HG02623 (cell line): ENCODE results near the gene PUSL1.

Experiments used
- ATAC-seq: cut with Tn5 transposase; IDR thresholded peaks from one replicate; pipeline ENCODE4 v1.9.1; 2021; ENCODE audit warnings: moderate library complexity; ENCODE audit not compliant: unreplicated experiment

The PUSL1 gene, protein sequence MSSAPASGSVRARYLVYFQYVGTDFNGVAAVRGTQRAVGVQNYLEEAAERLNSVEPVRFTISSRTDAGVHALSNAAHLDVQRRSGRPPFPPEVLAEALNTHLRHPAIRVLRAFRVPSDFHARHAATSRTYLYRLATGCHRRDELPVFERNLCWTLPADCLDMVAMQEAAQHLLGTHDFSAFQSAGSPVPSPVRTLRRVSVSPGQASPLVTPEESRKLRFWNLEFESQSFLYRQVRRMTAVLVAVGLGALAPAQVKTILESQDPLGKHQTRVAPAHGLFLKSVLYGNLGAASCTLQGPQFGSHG

GRCh38 chr1:1307923-1308755 is at the start of gene PUSL1, which contains the start of gene ACAP3:
TSS of gene PUSL1 (plus strand) at chr1:1308597. CDS start at chr1:1308644, 47 bp downstream.
TSS of gene ACAP3 (minus strand) at chr1:1307930. CDS start at chr1:1307815, 115 bp downstream.
- peak; percentile 51 for ATAC-seq

GRCh38 chr1:1259119-1259488 is 49.3 kb upstream of the PUSL1 start:
- no peak for ATAC-seq

GRCh38 chr1:1259540-1259939 is 48.9 kb upstream of the PUSL1 start:
- ATAC-seq = no peak

DNA sequence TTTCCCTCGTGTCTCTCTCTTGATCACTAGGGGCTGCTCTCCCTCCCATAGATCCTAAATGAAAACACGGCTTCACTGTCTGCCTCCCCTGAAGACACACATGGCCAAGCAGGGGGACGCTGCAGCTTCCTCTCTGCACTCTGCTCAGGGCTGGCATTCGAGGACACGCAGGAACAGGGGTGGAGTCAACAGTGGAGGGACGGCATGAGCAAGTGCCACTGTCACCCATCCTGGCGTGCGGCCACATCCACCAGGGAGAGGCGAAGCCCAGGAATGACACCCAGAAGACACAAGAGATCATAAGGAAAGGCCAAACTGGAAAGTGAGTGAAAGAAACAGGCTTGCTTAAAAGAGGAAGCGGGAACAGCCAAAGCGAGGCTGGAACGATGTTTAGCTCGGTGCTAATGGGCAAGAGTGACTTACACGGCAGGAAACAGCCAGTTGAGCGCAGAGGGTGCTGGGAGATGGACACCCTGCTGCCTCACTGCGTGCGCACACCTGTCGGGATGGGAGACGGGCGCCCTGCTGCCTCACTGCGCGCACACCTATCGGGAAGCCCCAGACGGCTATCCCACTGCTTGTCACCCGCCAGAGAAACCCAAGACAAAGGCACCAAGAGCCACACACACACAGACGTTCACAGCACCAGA is 48.3 kb upstream of the PUSL1 start:
- ATAC-seq = no peak

- no peak for ATAC-seq
Measured at GRCh38 chr1:1260843-1261560, 47.4 kb upstream of the PUSL1 start.

- no peak for ATAC-seq
Measured at GRCh38 chr1:1262071-1262470, 46.3 kb upstream of the PUSL1 start.

GRCh38 chr1:1262758-1263157 is 45.6 kb upstream of the PUSL1 start:
- no peak for ATAC-seq

GRCh38 chr1:1264026-1264425 is 44.4 kb upstream of the PUSL1 start:
- ATAC-seq = no peak

- ATAC-seq = no peak
Measured at GRCh38 chr1:1264868-1265272, 43.5 kb upstream of the PUSL1 start.

GRCh38 chr1:1267488-1268283 is 40.7 kb upstream of the PUSL1 start:
- ATAC-seq = no peak

- no peak for ATAC-seq
Measured at GRCh38 chr1:1268284-1268682, 40.1 kb upstream of the PUSL1 start.

- no peak for ATAC-seq
Measured at GRCh38 chr1:1270813-1271212, 37.6 kb upstream of the PUSL1 start.

DNA sequence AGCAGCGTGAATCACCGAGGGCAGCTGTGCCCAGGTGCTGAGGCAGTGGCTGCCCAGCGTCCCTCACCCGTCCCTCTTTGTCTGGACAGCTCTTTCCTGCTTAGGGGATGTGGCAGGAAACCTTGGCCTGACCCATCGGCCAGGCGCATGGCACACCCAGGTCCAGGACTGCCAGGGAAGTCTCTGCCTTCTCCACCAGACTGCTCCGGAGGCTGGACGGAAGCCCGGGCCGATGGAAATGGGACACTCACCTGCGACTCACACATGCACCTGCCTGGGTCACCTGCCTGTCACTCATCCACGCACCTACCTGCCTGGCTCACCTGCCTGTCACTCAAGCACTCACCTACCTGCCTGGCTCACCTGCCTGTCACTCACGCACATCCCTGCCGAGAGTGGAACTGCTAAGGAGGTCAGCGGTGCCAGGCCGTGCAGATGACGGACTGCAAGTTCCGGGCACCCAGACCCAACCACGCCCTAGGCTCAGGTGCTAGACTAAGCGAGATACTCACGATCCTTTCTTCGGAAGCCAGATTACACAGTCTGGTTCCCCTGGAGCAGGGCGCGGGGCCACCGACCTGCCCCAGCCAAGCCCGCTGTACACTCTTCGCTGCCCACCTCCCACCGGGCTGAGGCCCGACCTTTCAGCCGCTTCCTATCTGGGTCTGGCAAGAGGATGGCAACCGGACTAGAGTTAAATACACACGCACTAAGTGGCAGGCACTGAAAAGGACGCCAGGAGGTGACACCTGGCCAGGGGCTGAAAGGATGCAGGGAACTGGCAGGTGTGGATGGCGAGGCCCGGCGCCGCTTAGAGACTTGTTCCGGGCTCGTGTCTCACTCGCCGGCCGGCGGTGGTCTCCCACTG is 35.8 kb upstream of the PUSL1 start:
- no peak for ATAC-seq

- peak; percentile 7 for ATAC-seq
Measured at GRCh38 chr1:1273209-1273511, 35.2 kb upstream of the PUSL1 start.

- ATAC-seq = peak; percentile 80
Measured at GRCh38 chr1:1273512-1274298, 34.7 kb upstream of the PUSL1 start, which contains the start of gene UBE2J2. TSS of gene UBE2J2 (minus strand) at chr1:1273854. CDS start at chr1:1267992, 5,862 bp downstream.

GRCh38 chr1:1274299-1274930 is 34.0 kb upstream of the PUSL1 start:
- no peak for ATAC-seq

DNA sequence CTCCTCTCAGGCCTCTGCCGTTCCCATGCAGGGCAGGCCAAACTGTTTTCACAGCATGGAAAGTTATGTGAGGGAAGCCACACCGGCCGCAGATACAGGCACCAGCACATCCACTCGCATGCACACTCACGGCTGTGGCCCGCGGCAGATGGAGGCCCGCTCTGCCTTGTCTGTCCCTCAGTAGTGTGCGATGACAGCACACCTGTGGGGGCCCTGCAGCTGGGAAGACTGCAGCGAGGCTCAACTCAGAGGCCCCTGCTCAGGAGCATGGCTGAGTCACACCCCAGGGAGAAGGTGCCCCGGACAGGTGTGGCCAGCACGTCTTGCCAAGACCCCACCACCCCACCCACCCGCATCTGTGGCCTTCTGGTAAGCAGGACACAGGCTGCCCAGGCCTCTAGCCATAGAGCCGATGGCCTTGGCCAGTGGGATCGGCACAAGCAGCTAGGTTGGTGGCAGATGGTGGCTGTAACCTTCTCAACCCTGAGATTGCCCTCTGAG is 33.4 kb upstream of the PUSL1 start:
- no peak for ATAC-seq

DNA sequence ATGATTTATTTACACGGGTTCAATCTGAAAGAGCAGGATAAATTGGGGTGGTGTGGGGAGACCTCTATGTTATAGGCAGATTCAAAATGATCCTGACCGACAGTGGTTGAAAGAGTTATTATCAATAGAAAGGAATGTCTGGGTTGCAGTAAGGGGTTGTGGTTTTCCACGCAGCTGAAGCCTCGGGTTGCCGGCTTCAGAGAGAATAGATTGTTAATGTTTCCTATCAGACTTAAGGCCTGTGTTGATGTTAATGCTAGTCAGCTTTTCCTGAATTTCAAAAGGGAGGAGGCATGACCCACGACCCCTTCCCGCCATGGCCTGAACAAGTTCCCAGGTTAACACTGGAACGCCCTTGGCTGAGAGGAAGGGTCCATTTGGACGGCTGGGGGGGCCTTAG is 32.6 kb upstream of the PUSL1 start:
- no peak for ATAC-seq
